Right kidney (tissue), 9 donors: Measurements from ENCODE around the gene DEGS1.
A peak's percentile ranks its signal among the peaks of the same experiment; 100 is the strongest.

Experiments
- DNase-seq: peaks from one replicate; pipeline ENCODE4 v3.0.0-alpha.2; 2016
- long read RNA-seq, 8 donors: transcript quantifications; one replicate each; lab custom pipeline, GENCODE V29; 2026

DEGS1 gene
- long read RNA-seq, donor 1, transcript DEGS1-201 (3 exons, 2,101 nt), result major isoform, 20 of 21 reads
- long read RNA-seq, donor 1, partial matches to known transcripts, result 0 of 21 reads
- long read RNA-seq, donor 1, other reads (novel, unspliced or antisense), result 0 of 21 reads
- long read RNA-seq, donor 2, transcript DEGS1-201 (3 exons, 2,101 nt), result major isoform, 14 of 15 reads
- long read RNA-seq, donor 2, partial matches to known transcripts, result 0 of 15 reads
- long read RNA-seq, donor 2, other reads (novel, unspliced or antisense), result 0 of 15 reads
- long read RNA-seq, donor 3, transcript DEGS1-201 (3 exons, 2,101 nt), result major isoform, 10 of 10 reads
- long read RNA-seq, donor 3, partial matches to known transcripts, result 0 of 10 reads
- long read RNA-seq, donor 3, other reads (novel, unspliced or antisense), result 0 of 10 reads
- long read RNA-seq, donor 4, transcript DEGS1-201 (3 exons, 2,101 nt), result major isoform, 18 of 24 reads
- long read RNA-seq, donor 4, partial matches to known transcripts, result 6 of 24 reads
- long read RNA-seq, donor 4, other reads (novel, unspliced or antisense), result 0 of 24 reads
- long read RNA-seq, donor 5, transcript DEGS1-201 (3 exons, 2,101 nt), result major isoform, 22 of 23 reads
- long read RNA-seq, donor 5, partial matches to known transcripts, result 0 of 23 reads
- long read RNA-seq, donor 5, other reads (novel, unspliced or antisense), result 0 of 23 reads
- long read RNA-seq, donor 6, transcript DEGS1-201 (3 exons, 2,101 nt), result major isoform, 15 of 16 reads
- long read RNA-seq, donor 6, partial matches to known transcripts, result 0 of 16 reads
- long read RNA-seq, donor 6, other reads (novel, unspliced or antisense), result 0 of 16 reads
- long read RNA-seq, donor 7, transcript DEGS1-201 (3 exons, 2,101 nt), result major isoform, 25 of 32 reads
- long read RNA-seq, donor 7, partial matches to known transcripts, result 7 of 32 reads
- long read RNA-seq, donor 7, other reads (novel, unspliced or antisense), result 0 of 32 reads
- long read RNA-seq, donor 8, transcript DEGS1-201 (3 exons, 2,101 nt), result major isoform, 20 of 20 reads
- long read RNA-seq, donor 8, partial matches to known transcripts, result 0 of 20 reads
- long read RNA-seq, donor 8, other reads (novel, unspliced or antisense), result 0 of 20 reads

- peak; percentile 97 for DNase-seq
Observed at GRCh38 chr1:224182866-224183590, at the start of gene DEGS1. DEGS1 (plus strand) TSS chr1:224183240; CDS start chr1:224183337, 97 bp downstream.

- no peak for DNase-seq
Observed at GRCh38 chr1:224133741-224134299, 49.2 kb upstream of the DEGS1 start.

GRCh38 chr1:224137518-224137917, 45.5 kb upstream of the DEGS1 start:
- no peak for DNase-seq

DNA sequence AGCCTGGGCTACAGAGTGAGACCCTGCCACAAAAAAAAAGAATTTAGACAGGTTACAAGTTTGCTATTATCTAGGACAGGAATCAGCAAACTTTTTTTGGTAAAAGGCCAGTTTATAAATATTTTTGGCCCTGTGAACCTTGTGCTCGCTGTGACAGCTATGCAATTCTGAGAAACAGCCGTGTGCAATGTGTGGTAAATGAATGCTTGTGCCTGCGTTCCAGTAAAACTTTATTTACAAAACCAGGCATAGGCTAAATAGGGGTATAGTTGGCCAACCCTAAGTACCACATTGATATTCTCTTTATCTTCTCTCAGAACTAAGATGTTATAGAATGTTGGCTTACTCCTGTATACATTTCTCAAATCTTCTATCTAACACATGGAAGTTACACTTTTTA, 44.8 kb upstream of the DEGS1 start:
- DNase-seq, result no peak

DNA sequence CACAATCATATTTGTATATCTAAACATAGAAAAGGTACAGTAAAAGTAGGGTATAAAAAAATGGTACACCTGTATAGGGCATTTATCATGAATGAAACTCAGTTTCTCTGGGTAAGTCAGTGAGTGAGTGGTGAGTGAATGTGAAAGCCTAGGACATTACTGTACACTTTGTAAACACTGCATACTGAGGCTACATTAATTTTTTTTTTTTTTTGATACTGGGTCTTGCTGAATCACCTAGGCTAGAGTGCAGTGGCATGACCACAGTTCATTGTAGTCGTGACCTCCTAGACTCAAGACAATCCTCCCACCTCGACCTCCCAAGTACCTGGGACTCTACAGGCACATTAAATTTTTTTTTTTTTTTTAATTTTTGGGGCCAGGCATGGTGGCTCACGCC, 41.3 kb upstream of the DEGS1 start:
- DNase-seq, result no peak

DNA sequence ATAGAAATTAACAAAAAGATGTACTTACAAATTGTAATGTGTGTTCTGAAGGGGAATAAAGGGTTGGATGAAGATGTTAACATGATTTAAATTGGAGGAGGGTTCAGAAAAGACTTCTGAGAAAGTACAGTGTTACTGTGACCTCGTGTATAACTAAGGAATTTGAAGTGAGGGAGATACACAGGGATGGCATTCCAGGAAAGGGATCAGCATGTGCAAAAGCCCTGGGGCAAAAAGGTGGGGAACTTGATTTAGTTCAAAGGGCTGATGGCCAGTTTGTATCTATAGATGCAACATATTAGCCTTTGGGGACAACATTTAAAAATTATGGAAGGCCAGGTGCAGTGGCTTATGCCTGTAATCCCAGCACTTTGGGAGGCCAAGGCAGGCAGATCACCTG, 33.3 kb upstream of the DEGS1 start:
- DNase-seq, result no peak

DNA sequence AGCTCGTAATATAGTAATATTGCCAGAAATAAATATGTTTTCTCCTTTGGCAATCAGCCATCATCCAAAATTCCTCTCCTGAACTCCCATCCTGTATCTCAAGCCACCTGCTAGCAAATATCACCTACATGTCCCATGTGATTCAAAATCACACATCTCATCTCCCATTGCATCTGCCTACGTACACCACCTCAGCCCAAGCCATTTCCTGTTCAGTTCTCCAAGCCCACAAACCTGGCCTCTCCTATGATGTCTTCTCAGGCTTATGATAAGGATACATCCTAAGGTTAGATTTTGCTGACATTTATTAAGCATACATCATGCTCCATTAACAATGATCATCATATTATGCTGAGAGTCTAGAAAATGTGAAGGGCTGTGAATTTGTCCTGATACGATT, 31.9 kb upstream of the DEGS1 start:
- no peak for DNase-seq

- no peak for DNase-seq
Observed at GRCh38 chr1:224157316-224157715, 25.7 kb upstream of the DEGS1 start.

DNA sequence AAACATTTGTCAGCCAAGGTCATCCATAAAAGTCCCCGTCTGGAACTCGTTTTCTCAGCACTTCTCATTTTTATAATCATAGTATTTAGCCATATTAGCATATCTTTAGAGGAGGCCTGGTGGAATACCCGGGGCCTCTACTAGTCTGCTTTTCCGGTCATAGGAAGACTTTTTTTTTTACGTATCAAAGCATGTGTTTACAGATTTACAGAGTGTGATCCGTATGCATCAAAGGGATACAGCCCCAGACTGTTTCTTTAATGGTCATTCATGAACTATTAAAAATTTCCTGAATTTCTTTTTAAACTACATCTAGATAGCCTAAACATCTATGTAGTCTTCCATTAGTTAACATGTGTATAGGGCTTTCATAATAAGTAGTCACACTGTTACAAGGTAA, 23.5 kb upstream of the DEGS1 start:
- no peak for DNase-seq

DNA sequence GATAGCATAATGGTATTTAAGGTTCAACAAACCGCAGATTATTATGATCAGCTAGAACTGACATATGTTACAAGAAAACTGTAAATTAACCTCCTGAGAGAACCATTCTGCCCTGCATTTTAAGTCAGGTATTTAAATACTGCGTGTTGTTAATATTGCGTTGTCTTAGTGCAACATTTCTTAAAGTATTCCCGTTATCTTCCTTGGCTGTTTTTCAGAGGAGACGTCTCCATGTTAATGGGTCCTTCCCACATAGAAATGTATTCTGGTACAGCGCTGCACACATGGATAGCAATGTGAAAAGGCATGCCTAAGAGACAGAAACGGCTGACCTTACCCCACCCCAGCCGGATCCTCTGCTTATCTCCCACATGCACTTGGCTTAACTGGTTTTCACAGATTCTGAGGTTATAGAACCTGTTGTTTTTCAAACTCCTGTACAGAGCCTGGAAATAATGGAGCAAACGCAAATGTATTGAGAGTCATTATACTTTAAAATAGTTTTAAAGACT, 22.8 kb upstream of the DEGS1 start:
- no peak for DNase-seq

DNA sequence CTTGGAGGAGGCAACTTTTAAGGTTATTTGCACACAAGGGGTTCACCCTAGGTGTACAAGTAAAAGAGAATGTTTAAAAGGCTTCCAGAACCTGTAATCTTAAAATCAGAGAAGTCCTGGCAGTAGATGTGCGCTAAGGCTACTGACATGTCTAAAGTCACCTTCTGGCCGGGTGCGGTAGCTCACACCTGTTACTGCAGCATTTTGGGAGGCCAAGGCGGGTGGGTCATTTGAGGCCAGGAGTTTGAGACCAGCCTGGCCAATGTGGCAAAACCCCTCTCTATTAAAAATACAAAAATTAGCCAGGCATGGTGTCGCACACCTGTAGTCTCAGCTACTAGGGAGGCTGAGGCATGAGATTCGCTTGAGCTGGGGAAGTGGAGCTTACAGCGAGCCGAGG, 20.3 kb upstream of the DEGS1 start:
- no peak for DNase-seq

GRCh38 chr1:224163311-224163710, 19.7 kb upstream of the DEGS1 start:
- DNase-seq, result no peak

DNA sequence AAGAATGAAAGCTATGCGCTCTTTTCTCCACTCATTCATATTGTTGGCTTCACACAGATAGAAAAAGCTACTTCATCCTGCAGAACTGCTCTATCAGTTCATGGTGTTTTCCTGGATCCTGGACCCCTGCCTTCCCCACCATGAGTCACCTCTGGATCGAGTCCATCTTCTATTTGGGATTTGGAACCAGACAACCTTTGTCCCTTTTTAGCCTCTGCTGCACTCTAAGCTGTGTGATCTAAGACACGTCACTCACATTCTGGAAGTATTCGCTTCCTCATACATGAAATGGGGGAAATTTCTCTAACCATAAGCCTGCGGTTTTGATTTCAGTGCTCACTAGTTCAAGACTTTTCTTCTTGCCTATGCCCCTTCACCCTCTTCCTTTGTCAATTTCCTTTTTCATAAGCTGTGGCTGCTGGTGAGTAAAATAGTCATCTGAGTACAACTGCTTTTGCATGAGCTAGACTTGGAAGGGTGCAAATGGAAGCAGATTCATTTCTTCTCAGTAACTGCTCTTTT, 14.1 kb upstream of the DEGS1 start:
- no peak for DNase-seq

DNA sequence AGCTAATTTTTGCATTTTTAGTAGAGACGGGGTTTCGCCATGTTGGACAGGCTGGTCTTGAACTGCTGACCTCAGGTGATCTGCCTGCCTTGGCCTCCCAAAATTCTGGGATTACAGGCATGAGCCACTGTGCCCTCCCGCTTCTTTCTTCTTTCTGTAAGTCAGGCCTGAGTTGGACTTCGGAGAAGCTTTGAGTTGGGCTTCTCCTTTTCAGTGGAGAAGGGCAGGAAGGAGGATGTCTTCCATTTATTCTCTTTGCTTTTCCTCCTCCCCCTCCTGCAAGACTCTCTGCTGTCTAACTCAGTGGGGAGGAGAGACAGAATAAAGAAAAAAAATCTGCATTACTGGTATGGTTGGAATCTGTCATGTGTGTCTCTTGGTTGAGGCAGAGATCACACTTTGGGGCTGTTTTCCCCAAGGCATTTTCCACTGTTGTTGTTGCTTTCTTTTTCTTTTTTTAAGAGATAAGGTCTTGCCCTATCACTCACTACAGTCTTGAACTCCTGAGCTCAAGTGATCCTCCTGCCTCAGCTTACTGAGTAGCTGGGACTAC, 13.2 kb upstream of the DEGS1 start:
- DNase-seq, result no peak

- DNase-seq, result no peak
Observed at GRCh38 chr1:224170343-224170742, 12.7 kb upstream of the DEGS1 start.

- DNase-seq, result no peak
Observed at GRCh38 chr1:224170748-224171478, 12.1 kb upstream of the DEGS1 start.

- DNase-seq, result no peak
Observed at GRCh38 chr1:224172229-224172628, 10.8 kb upstream of the DEGS1 start.

- DNase-seq, result no peak
Observed at GRCh38 chr1:224173523-224173922, 9.5 kb upstream of the DEGS1 start.

- DNase-seq, result peak; percentile 35
Observed at GRCh38 chr1:224175617-224176016, 7.4 kb upstream of the DEGS1 start.

DNA sequence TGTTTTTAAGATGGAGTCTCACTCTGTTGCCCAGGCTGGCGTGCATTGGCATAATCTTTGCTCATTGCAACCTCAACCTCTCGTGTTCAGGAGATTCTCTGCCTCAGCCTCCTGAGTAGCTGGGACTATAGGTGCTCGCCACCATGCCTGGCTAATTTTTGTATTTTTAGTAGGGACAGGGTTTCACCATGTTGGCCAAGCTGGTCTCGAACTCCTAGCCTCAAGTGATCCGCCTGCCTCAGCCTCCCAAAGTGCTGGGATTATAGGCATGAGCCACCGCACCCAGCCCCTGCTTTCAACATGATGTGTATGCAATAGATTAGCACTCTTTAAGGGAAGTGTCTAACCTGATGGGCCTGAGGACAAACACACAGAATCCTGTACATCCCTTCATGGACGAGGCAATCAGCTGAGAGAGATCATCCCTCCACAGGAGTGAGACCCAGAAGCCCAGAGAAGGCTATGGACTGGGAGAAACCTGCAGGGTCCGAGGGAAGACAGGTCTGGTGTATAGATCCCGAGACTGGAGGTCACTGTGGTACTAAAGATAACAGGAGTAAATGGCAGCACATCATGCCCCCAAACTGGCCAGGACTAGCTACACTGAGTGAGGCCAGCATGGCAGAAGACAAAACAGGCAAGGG, 5.6 kb upstream of the DEGS1 start:
- DNase-seq, result no peak
